Fibroblast of mammary gland (primary cell): ENCODE data around the gene OTOS.

Experiments used
- DNase-seq: peaks from one replicate; pipeline ENCODE4 v3.0.0-alpha.2; 2010; ENCODE audit warnings: low read depth
- H3K4me3 ChIP-seq: 2 replicates; pipeline ENCODE4 v1.5.1; 2011; ENCODE audit warnings: low read depth, mild to moderate bottlenecking, low read length, moderate library complexity; ENCODE audit not compliant: control insufficient read depth
- TF ChIP-seq, protein P1 (sequence below): conservative IDR thresholded peaks from 2 replicates; pipeline ENCODE4 v1.5.1; 2011; ENCODE audit warnings: low read depth, low read length, inconsistent platforms; ENCODE audit not compliant: control insufficient read depth, insufficient read depth

Gene OTOS

DNA sequence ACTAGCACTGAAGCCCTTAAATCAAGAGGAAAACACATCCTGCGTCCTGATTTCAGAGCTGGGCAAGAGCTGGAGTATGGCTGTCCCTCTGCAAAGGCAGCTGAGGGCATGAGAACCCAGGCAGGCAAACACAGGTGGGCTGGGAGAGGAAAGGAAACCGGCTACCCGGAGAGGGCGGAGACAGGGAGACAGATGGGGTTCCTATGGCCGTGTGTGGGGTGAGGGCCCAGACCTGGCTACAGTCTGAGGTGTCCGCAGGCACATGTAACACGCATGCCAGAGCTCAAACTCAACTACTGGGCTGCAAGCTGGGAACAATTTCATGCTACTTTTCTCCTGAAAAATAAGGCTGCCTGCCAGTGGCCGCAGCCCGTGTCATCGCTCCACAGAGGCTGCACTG, 7.1 kb downstream of the OTOS start:
- H3K4me3 ChIP-seq, result no peak overlapping the region
- TF ChIP-seq, protein P1, sequence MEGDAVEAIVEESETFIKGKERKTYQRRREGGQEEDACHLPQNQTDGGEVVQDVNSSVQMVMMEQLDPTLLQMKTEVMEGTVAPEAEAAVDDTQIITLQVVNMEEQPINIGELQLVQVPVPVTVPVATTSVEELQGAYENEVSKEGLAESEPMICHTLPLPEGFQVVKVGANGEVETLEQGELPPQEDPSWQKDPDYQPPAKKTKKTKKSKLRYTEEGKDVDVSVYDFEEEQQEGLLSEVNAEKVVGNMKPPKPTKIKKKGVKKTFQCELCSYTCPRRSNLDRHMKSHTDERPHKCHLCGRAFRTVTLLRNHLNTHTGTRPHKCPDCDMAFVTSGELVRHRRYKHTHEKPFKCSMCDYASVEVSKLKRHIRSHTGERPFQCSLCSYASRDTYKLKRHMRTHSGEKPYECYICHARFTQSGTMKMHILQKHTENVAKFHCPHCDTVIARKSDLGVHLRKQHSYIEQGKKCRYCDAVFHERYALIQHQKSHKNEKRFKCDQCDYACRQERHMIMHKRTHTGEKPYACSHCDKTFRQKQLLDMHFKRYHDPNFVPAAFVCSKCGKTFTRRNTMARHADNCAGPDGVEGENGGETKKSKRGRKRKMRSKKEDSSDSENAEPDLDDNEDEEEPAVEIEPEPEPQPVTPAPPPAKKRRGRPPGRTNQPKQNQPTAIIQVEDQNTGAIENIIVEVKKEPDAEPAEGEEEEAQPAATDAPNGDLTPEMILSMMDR, result no peak
- DNase-seq, result no peak

DNA sequence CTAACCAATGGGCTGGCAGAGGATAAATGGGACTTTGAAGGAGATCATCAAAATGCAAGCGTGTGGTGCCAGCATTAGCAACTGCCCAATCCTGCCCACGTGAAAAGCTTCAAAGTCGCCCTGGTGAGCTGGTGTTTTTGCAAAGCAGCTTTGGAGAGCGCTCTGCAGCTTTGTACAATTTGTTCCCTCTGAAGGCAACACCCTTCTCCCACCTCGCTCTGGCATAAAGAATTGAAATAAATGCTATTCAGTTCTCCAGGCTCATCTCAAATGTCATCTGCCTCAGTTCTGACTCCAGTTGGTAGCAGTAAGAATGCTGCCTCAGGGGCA, 7.8 kb downstream of the OTOS start:
- no peak for DNase-seq
- TF ChIP-seq, protein P1, result no peak
- no peak overlapping the region for H3K4me3 ChIP-seq

DNA sequence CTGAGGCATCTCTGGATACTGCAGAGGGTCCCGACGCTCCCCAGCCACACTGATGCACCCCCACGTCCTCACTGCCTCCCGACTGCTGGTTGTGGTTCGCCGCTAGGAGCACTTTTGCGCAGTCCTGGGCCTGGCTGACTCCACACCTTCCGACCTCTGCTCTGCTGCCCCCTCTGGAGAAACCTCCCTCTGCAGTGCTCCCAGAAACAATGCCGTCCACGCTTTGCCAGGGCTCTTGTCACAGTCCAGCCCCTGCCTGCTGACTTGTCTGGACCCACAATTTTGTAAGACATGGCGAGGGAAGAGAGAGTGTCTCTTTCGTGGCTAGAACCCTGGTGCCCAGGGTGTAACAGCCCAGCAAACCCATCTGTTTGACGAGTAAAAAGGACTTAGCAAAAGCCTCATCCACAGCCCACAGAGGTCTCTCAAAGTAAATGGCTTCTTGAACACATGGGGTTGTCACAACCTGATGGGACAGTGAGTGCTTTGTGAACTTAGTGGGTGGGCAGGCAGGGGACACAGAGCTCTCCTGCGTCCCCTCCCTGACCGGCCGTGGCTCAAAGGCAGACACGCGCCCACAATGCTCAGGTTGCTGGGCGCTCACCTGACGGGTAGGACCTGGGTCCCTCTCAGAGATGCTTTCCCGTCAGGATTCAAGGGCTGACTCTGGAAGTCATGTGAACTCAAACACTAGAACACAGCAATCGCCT, 8.4 kb downstream of the OTOS start:
- TF ChIP-seq, protein P1, result peak; percentile 19
- no peak for DNase-seq
- H3K4me3 ChIP-seq, result no peak overlapping the region

DNA sequence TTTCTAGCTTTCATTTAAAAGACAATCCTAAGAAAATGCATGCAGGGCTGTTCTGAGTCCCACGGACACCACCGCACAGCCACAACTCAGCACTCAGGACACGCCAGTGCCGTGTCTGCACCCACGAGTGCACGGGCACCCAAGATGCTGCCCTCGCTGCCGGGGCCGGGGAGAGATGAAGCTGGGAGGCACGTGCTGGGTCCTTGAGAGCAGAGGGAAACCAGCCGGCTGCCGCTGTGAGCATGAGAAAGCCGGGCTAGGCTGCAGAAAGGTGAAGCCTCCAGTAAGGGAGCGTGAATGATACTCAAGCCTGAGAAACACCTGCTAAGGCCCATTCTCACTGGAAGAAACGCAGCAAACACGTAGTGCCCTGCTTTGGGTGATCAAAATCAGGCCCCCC, 9.2 kb downstream of the OTOS start:
- no peak for DNase-seq
- H3K4me3 ChIP-seq, result no peak overlapping the region
- TF ChIP-seq, protein P1, result no peak

DNA sequence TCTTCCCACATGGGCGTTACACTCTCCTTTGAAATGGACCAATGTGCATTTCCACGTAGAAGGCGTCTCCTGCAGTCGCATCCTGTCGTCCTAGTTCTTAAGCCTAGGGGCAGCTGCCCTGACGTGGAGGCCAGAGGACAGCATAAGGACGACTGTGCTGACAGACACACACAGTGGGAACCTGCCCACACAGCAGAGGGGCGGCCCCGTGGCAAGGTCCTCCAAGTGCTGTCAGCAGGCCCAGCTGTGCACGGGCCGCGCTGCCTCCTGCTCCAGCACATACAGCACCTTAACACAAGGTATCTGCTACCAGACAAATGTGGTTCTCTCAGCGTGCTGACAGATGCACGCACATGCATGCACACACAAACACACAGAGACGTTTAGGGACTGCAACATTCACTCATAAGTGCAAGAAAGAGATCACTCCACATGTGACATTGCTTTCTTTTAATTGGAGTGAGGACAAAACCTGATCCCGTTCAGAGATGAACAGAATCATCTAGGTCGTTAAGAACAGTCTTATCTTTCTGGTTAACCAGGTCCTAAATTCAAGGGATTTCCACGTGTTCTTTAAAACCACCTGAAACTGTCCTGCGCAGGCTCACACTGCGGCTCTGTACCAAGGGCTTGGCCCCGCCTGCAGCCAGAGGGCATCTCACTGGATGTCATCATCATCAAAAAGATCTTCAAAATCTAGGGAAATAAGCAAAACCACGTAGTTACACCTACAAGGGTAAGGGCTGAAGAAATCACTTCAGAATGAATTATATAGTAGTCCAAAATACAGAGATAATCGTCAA, 9.9 kb downstream of the OTOS start:
- DNase-seq, result no peak
- TF ChIP-seq, protein P1, result no peak
- no peak overlapping the region for H3K4me3 ChIP-seq

DNA sequence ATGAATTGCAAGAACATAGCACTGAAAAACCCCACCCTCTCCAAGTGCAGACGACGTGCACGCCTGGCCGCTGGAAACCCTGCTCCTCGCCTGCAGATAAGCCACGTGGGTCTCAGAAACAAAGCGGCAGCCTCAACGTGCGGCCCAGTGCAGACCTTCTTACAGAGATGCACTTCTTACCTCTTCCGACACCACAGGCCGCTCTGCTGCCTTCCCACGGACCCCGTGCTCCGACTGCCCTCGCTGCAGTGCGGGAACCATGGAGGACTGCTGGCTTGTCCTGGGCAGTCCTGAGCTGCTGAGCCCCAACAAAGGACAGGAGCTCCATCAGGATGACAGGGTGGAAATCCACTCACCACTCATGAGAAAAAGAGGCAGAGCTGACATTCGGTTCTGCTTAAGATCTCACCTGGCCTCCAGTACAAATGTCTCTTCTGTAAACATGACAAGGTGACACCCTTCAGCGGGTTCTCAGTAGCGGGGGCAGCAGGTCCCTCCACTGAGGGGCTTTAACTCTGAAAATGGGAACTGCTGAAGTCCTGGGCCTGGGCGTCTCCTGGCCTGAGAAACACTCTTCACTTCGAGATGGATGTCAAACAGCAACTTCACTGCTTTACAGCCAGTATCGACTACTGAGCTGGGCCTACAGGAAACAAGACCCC, 10.6 kb downstream of the OTOS start:
- TF ChIP-seq, protein P1, result no peak
- no peak overlapping the region for H3K4me3 ChIP-seq
- DNase-seq, result no peak
